ENCODE results near the gene PWWP2A.
A peak's percentile ranks its signal among the peaks of the same experiment; 100 is the strongest.
"Not testable (repeated sequence)": the region's sequence is repeated elsewhere in the genome, so short reads cannot be mapped to it uniquely, and the experiment has no call there.

Gene PWWP2A, protein sequence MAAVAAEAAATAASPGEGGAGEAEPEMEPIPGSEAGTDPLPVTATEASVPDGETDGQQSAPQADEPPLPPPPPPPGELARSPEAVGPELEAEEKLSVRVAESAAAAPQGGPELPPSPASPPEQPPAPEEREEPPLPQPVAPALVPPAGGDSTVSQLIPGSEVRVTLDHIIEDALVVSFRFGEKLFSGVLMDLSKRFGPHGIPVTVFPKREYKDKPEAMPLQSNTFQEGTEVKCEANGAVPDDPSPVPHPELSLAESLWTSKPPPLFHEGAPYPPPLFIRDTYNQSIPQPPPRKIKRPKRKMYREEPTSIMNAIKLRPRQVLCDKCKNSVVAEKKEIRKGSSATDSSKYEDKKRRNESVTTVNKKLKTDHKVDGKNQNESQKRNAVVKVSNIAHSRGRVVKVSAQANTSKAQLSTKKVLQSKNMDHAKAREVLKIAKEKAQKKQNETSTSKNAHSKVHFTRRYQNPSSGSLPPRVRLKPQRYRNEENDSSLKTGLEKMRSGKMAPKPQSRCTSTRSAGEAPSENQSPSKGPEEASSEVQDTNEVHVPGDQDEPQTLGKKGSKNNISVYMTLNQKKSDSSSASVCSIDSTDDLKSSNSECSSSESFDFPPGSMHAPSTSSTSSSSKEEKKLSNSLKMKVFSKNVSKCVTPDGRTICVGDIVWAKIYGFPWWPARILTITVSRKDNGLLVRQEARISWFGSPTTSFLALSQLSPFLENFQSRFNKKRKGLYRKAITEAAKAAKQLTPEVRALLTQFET

DNA sequence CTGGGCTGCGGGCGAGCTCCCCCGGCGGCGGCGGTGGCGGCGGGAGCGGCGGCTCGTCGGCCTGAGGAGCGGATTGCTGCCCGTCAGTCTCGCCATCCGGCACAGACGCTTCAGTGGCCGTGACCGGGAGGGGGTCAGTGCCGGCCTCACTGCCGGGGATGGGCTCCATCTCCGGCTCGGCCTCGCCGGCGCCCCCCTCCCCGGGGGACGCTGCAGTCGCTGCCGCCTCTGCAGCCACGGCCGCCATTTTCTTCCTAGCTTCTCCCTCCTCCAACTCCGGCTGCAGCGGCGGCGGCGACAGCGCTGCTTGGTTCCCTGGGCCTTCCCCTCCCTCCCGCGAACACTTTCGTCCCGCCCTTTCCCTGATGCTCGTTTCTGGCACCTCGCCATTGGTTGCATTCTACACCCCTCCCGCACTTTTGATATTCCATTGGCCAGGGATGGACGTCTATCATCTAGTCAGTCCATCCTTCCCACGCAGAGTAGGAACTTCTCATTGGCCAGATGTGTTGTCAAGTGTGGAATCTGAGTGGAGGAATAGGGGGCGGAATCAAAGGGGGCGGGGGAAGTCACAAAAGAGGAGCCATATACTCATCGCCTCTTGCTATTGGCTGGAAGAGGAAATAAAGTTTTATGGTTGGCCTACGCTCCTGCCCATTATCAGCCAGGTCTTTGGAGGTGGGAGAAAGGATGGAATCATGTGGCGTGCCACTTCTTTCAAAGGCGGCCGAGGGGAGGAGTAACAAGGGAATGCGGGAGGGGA is at the start of gene PWWP2A:
PWWP2A (minus strand) TSS at position 309 of the 763 bp plus-strand sequence; CDS start at position 247, 62 bp downstream.
- H3K36me3 Mint-ChIP-seq (ENCODE audit: low read depth): peaks cover 9% of the 10 kb centered on the region
- H3K4me1 Mint-ChIP-seq (ENCODE audit: low read depth): peaks cover 26% of the 10 kb centered on the region
- peak within 1 kb of the TSS; percentile 95 for H3K27ac Mint-ChIP-seq
- no peaks in the 10 kb centered on the region for H3K9me3 Mint-ChIP-seq
- H3K27me3 Mint-ChIP-seq: peaks cover 4% of the 10 kb centered on the region
- peak within 1 kb of the TSS; percentile 91 for H3K4me3 Mint-ChIP-seq

DNA sequence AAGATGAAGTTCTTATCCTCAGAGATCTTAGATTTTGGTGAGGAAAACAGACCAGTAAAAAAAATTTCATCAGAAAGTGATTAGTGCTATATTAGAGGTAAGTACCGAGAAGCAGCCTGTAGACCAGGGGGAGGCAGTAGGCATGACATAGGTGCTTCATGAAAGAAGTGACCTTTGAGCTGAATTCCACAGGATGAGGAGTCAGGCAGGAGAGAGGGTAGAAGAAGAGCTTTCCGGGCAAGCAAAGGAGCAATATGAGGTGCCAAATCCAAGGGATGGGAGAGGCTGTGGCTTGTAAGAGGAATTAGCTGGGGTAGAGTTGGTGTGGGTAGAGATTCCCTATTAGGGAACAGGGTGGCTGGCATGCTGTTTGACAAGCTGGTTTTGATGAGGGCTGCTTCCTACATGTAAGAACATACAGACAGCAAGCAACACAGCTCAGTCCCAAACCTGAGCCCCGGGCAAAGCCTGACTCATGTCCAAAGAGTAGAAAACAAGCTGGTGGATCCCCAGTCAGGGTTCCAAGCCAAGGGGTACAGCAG is 48.4 kb upstream of the PWWP2A start:
- H3K4me1 Mint-ChIP-seq (ENCODE audit: low read depth): peaks cover 13% of the 10 kb centered on the region
- H3K9me3 Mint-ChIP-seq: no peaks in the 10 kb centered on the region
- H3K27ac Mint-ChIP-seq: no peak overlapping the region
- no peaks in the 10 kb centered on the region for H3K36me3 Mint-ChIP-seq (ENCODE audit: low read depth)
- H3K27me3 Mint-ChIP-seq: peaks cover 29% of the 10 kb centered on the region
- H3K4me3 Mint-ChIP-seq: no peak overlapping the region

DNA sequence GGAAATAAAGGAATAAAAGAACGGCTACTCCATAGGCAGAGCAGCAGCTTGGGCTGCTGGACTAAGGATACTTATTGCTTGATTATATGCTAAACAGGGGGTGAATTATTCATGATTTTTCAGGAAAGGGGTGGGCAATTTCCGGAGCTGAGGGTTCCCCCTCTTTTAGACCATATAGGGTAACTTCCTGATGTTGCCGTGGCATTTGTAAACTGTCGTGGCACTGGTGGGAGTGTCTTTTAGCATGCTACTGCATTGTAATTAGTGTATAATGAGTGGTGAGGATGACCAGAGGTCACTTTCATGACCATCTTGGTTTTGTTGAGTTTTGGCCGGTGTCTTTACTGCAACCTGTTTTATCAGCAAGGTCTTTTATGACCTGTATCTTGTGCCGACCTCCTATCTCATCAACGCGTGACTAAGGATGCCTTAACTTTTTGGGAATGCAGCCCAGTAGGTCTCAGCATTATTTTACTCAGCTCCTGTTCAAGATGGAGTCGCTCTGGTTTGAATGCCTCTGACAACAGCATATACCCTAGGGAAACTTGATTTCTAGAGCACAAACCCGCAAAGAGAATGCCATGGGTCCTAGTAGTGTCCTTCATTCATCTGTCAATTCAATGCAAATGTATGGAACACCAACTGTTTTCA is 47.8 kb upstream of the PWWP2A start:
- H3K36me3 Mint-ChIP-seq (ENCODE audit: low read depth): no peaks in the 10 kb centered on the region
- peaks cover 29% of the 10 kb centered on the region for H3K27me3 Mint-ChIP-seq
- H3K9me3 Mint-ChIP-seq: no peaks in the 10 kb centered on the region
- peaks cover 13% of the 10 kb centered on the region for H3K4me1 Mint-ChIP-seq (ENCODE audit: low read depth)
- H3K27ac Mint-ChIP-seq: no peak overlapping the region
- no peak overlapping the region for H3K4me3 Mint-ChIP-seq

DNA sequence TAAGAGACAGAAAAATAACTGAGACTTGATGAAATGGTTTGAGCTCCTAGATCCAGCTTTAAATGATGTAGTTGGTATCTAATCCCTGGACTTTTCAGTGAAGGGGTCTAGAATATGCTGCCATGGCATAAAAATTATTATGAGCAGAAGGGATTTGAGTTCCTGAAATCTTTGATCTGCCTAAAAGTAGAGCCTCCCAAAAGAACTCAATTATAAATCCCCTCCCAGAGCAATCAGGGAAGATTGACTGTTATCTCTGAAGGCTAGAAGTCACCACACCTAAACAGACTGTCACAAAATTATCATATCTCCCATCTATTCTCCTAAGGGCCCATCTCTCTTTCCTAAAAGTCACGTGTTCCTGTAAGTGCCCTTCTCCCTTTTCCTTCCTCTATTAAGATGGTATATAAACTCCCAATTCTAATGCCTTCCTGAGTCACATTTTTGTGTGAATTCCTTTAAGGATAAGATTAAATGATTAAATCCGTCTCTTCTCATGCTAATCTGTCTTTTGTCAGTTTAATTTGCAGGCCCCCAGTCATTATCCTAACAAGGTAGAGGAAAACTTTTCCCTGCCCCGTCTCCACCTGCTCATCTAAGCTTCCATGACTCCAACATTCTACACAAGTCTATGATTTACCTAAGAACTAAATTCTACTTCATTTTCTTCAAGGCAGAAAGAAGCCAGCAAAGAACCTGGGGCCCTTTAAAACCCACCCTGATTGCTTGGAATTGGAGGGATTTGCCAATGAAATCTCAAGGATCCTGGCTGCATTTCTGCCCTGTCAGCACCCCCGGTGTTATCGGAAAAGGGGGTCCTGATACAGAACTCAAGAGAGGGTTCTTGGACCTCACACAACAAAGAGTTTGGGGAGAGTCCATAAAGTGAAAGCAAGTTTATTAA is 47.1 kb upstream of the PWWP2A start:
- H3K36me3 Mint-ChIP-seq (ENCODE audit: low read depth): no peaks in the 10 kb centered on the region
- no peaks in the 10 kb centered on the region for H3K9me3 Mint-ChIP-seq
- H3K4me1 Mint-ChIP-seq (ENCODE audit: low read depth): peaks cover 13% of the 10 kb centered on the region
- H3K27ac Mint-ChIP-seq: no peak overlapping the region
- H3K27me3 Mint-ChIP-seq: peaks cover 29% of the 10 kb centered on the region
- no peak overlapping the region for H3K4me3 Mint-ChIP-seq

DNA sequence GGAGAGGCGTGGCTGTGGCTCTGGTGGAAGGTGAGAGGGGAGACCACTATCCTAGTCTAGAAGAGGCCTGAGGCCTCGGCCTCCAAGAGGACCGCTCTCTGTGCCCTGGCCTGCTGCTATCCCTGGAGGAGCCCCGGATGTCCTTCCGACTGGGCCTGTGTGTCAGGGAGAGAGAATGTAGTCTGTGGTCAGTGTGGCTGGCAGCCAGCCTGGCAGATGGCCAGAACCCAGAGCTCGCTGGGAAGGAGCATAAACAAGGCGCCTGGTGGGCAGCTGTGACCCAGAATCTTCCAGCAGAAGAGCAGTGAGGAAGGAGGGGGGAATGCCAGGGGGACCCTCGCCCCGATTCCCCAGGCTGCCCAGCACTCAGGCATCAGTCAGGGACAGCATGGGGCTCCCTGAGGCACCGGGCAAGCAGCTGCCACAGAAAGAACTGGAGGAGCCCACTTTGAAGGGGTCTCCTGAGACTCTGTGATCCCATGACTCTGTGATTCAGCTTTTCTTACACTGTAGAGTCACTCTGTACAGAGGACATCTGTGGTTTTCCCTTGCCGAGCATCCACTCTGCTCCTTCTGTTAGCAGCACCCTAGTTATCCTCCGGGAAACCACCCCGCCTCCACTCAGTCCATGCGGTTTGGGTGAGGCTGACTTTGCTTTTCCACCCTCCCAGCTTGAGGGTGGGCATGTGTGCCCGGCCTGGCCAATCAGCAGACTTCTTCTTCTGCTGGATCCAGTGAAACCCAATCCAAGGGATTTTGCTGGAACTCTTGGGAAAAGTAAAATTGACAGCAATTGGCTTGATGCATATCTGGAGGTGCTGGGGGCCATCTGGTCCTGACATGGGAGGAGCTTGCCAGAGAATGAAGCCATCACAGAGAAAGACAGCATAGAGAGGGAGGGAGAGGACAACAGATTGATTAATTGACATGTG is 46.2 kb upstream of the PWWP2A start:
- H3K4me1 Mint-ChIP-seq (ENCODE audit: low read depth): peaks cover 13% of the 10 kb centered on the region
- H3K4me3 Mint-ChIP-seq: no peak overlapping the region
- no peaks in the 10 kb centered on the region for H3K36me3 Mint-ChIP-seq (ENCODE audit: low read depth)
- H3K9me3 Mint-ChIP-seq: no peaks in the 10 kb centered on the region
- H3K27me3 Mint-ChIP-seq: peaks cover 29% of the 10 kb centered on the region
- H3K27ac Mint-ChIP-seq: peak overlapping the region; percentile 59

DNA sequence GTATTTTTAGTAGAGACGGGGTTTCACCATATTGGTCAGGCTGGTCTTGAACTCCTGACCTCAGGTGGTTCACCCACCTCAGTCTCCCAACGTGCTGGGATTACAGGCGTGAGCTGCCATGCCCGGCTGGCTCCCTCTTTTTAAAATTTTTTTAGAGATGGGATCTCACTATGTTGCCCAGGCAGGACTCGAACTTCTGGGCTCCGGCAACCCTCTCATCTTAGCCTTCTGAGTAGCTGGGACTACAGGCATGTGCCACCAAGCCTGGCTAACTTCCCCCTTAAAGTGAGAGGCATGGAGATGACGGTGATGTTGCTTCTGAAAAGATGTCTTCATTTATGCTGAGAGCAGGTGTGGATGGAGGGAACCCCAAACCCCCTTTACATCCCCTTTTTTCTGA is 43.7 kb upstream of the PWWP2A start:
- Mint-ChIP-seq H3K4me3 (no peak overlapping the region), H3K4me1 (ENCODE audit: low read depth) (peaks cover 13% of the 10 kb centered on the region), H3K27ac (no peak overlapping the region), H3K36me3 (ENCODE audit: low read depth) (no peaks in the 10 kb centered on the region), H3K27me3 (peaks cover 22% of the 10 kb centered on the region), H3K9me3 (no peaks in the 10 kb centered on the region)

DNA sequence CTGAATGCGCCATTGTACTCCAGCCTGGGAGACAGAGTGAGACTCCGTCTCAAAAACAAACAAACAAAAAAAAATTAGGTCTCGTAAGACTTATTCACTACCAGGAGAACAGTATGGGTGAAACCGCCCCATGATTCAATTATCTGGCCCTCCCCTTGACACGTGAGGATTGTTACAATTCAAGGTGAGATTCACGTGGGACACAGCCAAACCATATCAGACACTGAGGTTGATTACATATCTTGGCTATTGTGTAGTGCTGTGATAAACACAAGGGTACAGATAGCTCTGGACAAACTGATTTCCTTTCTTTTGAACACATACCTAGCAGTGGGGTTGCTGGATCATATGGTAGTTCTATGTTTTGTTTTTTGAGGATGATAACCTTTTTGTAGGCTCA is 42.4 kb upstream of the PWWP2A start:
- Mint-ChIP-seq H3K27ac (no peak overlapping the region), H3K4me3 (no peak overlapping the region), H3K9me3 (no peaks in the 10 kb centered on the region), H3K4me1 (ENCODE audit: low read depth) (peaks cover 13% of the 10 kb centered on the region), H3K36me3 (ENCODE audit: low read depth) (no peaks in the 10 kb centered on the region), H3K27me3 (peaks cover 15% of the 10 kb centered on the region)

DNA sequence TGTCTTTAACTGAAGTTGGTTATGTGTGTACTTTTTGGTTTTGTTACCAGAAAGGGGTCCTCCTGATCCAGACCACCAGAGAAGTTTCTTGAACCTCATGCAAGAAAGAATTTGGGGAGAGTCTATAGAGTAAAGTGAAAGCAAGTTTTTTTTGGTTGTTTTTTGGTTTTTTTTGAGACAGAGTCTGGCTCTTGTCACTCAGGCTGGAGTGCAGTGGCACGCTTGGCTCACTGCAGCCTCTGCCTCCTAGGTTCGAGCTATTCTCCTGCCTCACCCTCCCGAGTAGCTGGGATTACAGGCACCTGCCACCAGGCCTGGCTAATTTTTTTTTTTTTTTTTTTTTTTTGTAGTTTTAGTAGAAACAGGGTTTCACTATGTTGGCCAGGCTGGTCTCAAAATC is 41.6 kb upstream of the PWWP2A start:
- peaks cover 13% of the 10 kb centered on the region for H3K4me1 Mint-ChIP-seq (ENCODE audit: low read depth)
- not testable (repeated sequence) for H3K36me3 Mint-ChIP-seq (ENCODE audit: low read depth); H3K4me3 Mint-ChIP-seq; H3K27me3 Mint-ChIP-seq; H3K9me3 Mint-ChIP-seq; H3K27ac Mint-ChIP-seq

DNA sequence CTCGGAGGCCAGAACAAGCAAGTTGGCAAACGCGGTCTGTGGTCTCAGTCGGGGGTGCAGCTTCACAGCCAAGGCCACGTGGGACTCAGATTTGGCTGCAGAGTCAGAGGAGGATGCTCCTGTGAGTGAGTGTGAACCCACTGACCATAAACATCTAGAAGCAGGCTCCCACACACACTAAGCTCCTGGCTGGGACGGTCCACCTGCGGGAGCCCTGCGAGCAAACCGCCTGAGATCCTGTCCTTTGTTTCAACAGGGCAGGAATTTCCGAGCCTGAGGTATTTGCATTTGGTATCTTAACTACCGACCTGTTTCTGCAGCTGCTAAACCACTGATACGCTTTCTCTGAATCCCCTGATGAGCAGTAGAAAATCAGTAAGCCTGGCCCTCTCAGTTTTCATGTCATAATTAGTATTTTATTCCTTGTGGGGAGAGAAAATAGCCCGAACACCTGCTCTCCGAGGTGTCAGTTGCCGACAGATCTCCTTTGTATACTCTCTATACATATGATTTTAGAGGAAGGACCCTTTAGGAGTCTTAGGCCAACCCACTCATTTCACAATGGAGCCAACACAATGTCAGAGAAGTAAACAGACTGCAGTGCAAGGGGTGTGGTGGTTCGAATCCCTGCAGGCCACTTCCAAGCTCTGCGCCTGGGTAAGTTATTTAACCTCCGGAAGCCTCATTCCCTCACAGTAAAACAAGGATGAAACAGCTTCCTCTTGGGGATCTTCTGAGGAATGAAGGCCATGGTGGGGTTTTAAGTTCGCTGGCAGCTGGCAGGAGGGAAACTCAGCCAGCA is 40.9 kb upstream of the PWWP2A start:
- no peak overlapping the region for H3K4me3 Mint-ChIP-seq
- no peaks in the 10 kb centered on the region for H3K9me3 Mint-ChIP-seq
- H3K27me3 Mint-ChIP-seq: peaks cover 5% of the 10 kb centered on the region
- no peak overlapping the region for H3K27ac Mint-ChIP-seq
- peaks cover 6% of the 10 kb centered on the region for H3K4me1 Mint-ChIP-seq (ENCODE audit: low read depth)
- no peaks in the 10 kb centered on the region for H3K36me3 Mint-ChIP-seq (ENCODE audit: low read depth)

DNA sequence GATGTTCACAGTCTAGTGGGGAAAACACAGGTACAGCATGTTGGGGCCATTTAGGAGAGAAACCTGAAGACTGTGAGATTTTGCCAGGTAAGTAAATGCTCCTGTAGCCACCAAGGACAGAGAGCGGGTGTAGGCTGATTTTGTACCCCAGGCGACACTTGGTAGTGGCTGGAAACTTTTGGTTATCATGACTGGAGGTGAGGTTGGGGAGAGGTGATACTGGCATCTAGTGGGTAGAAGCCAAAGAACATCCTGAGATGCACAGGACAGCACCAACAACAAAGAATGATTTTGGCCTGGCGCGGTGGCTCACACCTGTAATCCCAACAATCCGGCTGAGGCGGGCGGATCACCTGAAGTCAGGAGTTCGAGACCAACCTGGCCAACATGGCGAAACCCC is 38.8 kb upstream of the PWWP2A start:
- Mint-ChIP-seq H3K4me3 (no peak overlapping the region), H3K36me3 (ENCODE audit: low read depth) (no peaks in the 10 kb centered on the region), H3K27me3 (no peaks in the 10 kb centered on the region), H3K27ac (no peak overlapping the region), H3K4me1 (ENCODE audit: low read depth) (no peaks in the 10 kb centered on the region), H3K9me3 (no peaks in the 10 kb centered on the region)

DNA sequence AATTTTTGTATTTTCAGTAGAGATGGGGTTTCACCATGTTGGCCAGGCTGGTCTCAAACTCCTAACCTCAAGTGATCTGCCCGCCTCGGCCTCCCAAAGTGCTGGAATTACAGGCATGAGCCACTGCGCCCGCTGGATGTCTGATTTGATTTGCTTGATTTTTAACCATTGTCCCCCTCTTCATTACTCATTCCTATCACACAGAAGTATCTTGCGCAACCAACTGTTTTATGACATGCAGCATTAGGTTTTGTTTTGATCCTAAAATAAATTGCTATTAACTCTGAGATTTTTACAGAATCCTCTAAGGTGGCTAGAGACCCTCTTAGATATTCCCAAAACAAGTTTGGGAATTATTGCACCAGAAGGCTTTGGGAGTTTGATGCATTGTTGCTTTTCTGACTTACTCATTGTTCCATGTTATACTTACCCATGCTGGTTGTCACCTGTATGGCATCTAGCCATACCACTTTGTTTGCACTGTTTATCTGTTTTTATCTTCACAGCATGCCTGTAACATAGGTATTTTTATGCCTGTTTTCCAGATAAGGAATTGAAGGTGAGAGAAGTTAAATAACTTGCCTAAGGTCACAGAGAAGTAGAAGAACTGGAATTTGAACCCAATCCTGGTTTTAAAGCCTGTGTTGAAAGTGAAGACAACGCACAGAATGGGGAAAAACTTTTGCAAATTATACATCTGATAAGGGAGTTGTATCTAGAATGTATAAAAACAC is 35.9 kb upstream of the PWWP2A start:
- Mint-ChIP-seq H3K27me3 (no peaks in the 10 kb centered on the region), H3K36me3 (ENCODE audit: low read depth) (no peaks in the 10 kb centered on the region), H3K9me3 (no peaks in the 10 kb centered on the region), H3K4me3 (no peak overlapping the region), H3K27ac (no peak overlapping the region), H3K4me1 (ENCODE audit: low read depth) (peaks cover 4% of the 10 kb centered on the region)

DNA sequence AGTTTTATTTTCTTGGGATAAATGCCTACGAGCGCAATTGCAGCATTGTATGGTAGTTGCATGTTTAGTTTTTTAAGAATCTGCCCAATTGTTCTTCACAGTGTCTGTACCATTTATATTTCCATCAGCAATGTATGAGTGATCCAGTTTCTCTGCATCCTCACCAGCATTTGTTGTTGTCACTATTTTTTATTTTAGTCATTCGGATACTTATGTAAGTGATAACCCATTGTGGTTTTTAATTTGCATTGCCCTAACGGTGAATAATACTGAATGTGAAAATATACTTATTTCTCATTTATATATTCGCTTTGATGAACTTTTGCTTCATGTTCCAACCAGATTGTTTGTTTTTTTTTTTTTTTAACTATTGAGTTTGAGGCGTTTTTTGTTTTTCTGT is 33.7 kb upstream of the PWWP2A start:
- Mint-ChIP-seq H3K27ac (no peak overlapping the region), H3K36me3 (ENCODE audit: low read depth) (no peaks in the 10 kb centered on the region), H3K4me3 (no peak overlapping the region), H3K27me3 (no peaks in the 10 kb centered on the region), H3K4me1 (ENCODE audit: low read depth) (peaks cover 4% of the 10 kb centered on the region), H3K9me3 (no peaks in the 10 kb centered on the region)

Measured in stimulated activated naive CD8-positive, alpha-beta T cell treated with anti-CD3 and anti-CD28 coated beads, Interleukin-15, Interleukin-2, amounts not matched to agents 100 ng/mL and 50 ng/mL, for 24 hours (primary cell).